GM23338 (cell line): Measurements from ENCODE around the gene NXN. TPM values are rescaled to one million over a fixed set of nuclear protein-coding genes. Genes with fewer than 3 reads are reported as not detected.

Experiments
- ATAC-seq: fragments of 200-7000 bp; cut with Tn5 transposase; 3 replicates; pipeline ENCODE4 v1.9.1; 2020
- DNase-seq: peaks from one replicate; pipeline ENCODE4 v3.0.0-alpha.2; 2015; ENCODE audit warnings: low spot score
- H2AFZ ChIP-seq: fragments of 200-600 bp; sonication (generic); 2 replicates; pipeline ENCODE4 v1.8.0; 2016; ENCODE audit warnings: antibody characterized with exemption, mild to moderate bottlenecking, moderate library complexity
- H3F3A ChIP-seq: fragments of 200-600 bp; sonication (generic); replicated peaks from 2 replicates; pipeline ENCODE4 v1.8.0; 2017; ENCODE audit warnings: antibody characterized with exemption, mixed run types, low read depth
- H3K27ac ChIP-seq: fragments of 200-600 bp; sonication (generic); 2 replicates; pipeline ENCODE4 v1.6.1; 2016; ENCODE audit warnings: low read depth
- H3K27me3 ChIP-seq: fragments of 200-600 bp; sonication (generic); 2 replicates; pipeline ENCODE4 v1.8.0; 2016; ENCODE audit warnings: mild to moderate bottlenecking, mixed run types, moderate library complexity; ENCODE audit not compliant: insufficient read depth
- H3K36me3 ChIP-seq: fragments of 200-600 bp; sonication (generic); 2 replicates; pipeline ENCODE4 v1.8.0; 2016; ENCODE audit warnings: mild to moderate bottlenecking; ENCODE audit not compliant: insufficient read depth
- H3K4me1 ChIP-seq: fragments of 200-600 bp; sonication (generic); 2 replicates; pipeline ENCODE4 v1.8.0; 2016; ENCODE audit warnings: mild to moderate bottlenecking, moderate library complexity; ENCODE audit not compliant: insufficient read depth
- H3K4me2 ChIP-seq: fragments of 200-600 bp; sonication (generic); 2 replicates; pipeline ENCODE4 v1.7.1; 2017; ENCODE audit warnings: mixed run types
- H3K4me3 ChIP-seq: fragments of 200-600 bp; sonication (generic); 2 replicates; pipeline ENCODE4 v1.6.1; 2016; ENCODE audit warnings: mixed run types
- H3K79me2 ChIP-seq: fragments of 200-600 bp; sonication (generic); replicated peaks from 2 replicates; pipeline ENCODE4 v1.8.0; 2017; ENCODE audit warnings: mild to moderate bottlenecking; ENCODE audit not compliant: insufficient read depth
- H3K9me2 ChIP-seq: fragments of 200-600 bp; sonication (generic); 2 replicates; pipeline ENCODE4 v1.8.0; 2017; ENCODE audit not compliant: insufficient read depth
- H4K20me1 ChIP-seq: fragments of 200-600 bp; sonication (generic); replicated peaks from 2 replicates; pipeline ENCODE4 v1.8.0; 2017; ENCODE audit warnings: mild to moderate bottlenecking; ENCODE audit not compliant: insufficient read depth
- H3K27ac Mint-ChIP-seq: 2 replicates; pipeline ENCODE4 v1.8.0; 2020; ENCODE audit warnings: inconsistent platforms, mild to moderate bottlenecking, moderate library complexity, mixed read lengths
- H3K27me3 Mint-ChIP-seq: 3 replicates; pipeline ENCODE4 v1.8.0; 2022; ENCODE audit warnings: low read depth, mild to moderate bottlenecking, moderate library complexity, mixed read lengths, inconsistent platforms; ENCODE audit not compliant: insufficient read depth, poor library complexity
- H3K36me3 Mint-ChIP-seq: 3 replicates; pipeline ENCODE4 v1.8.0; 2021; ENCODE audit warnings: low read depth, mild to moderate bottlenecking, inconsistent platforms, moderate library complexity, mixed read lengths
- H3K4me1 Mint-ChIP-seq: 3 replicates; pipeline ENCODE4 v1.8.0; 2020; ENCODE audit warnings: mild to moderate bottlenecking, inconsistent platforms, mixed read lengths
- H3K4me3 Mint-ChIP-seq: 3 replicates; pipeline ENCODE4 v1.8.0; 2021; ENCODE audit warnings: moderate library complexity, mild to moderate bottlenecking, inconsistent platforms, mixed read lengths
- H3K9me3 Mint-ChIP-seq: 3 replicates; pipeline ENCODE4 v1.8.0; 2020; ENCODE audit warnings: moderate library complexity, mild to moderate bottlenecking, inconsistent platforms, mixed read lengths
- CREB1 ChIP-seq: fragments of 250-450 bp; sonication (Bioruptor Pico); IDR thresholded peaks from 2 replicates; pipeline ENCODE4 v1.5.0; 2020; ENCODE audit warnings: low read depth, mild to moderate bottlenecking, moderate library complexity
- CTCF ChIP-seq, 2 experiments: fragments of 200-600 bp in 1 of 2; sonication (generic) in 1 of 2; conservative IDR thresholded peaks; 2 replicates each; pipeline versions ENCODE4 v1.5.1 to v1.6.1; 2016 to 2017; ENCODE audit warnings: antibody characterized with exemption in 2 of 2, low read depth in 2 of 2, mild to moderate bottlenecking in 2 of 2, moderate library complexity in 1 of 2
- EZH2 ChIP-seq: fragments of 200-600 bp; sonication (generic); IDR thresholded peaks from one replicate; pipeline ENCODE4 v1.8.0; 2017; ENCODE audit warnings: antibody characterized with exemption, mild to moderate bottlenecking, low read depth; ENCODE audit not compliant: unreplicated experiment
- EZH2phosphoT487 ChIP-seq: fragments of 200-600 bp; sonication (generic); IDR thresholded peaks from one replicate; pipeline ENCODE4 v1.8.1; 2018; ENCODE audit warnings: antibody characterized with exemption; ENCODE audit not compliant: unreplicated experiment
- JUNB ChIP-seq: IDR thresholded peaks from one replicate; pipeline ENCODE4 v1.6.1; 2016; ENCODE audit warnings: antibody characterized with exemption; ENCODE audit not compliant: unreplicated experiment
- NANOG ChIP-seq: IDR thresholded peaks from 2 replicates; pipeline ENCODE4 v1.6.1; 2016; ENCODE audit warnings: antibody characterized with exemption, borderline replicate concordance
- POLR2AphosphoS5 ChIP-seq: IDR thresholded peaks from 2 replicates; pipeline ENCODE4 v1.6.1; 2016; ENCODE audit warnings: antibody characterized with exemption, low read depth
- REST ChIP-seq: IDR thresholded peaks from one replicate; pipeline ENCODE4 v1.6.1; 2018; ENCODE audit warnings: antibody characterized with exemption; ENCODE audit not compliant: unreplicated experiment
- STAT1 ChIP-seq: IDR thresholded peaks from one replicate; pipeline ENCODE4 v1.6.1; 2016; ENCODE audit warnings: antibody characterized with exemption; ENCODE audit not compliant: unreplicated experiment
- ZNF114 ChIP-seq: fragments of 250-450 bp; sonication (Bioruptor Pico); IDR thresholded peaks from 2 replicates; pipeline ENCODE4 v1.5.0; 2020; ENCODE audit warnings: mild to moderate bottlenecking, moderate library complexity
- ZNF331 ChIP-seq: fragments of 250-450 bp; sonication (Bioruptor Pico); IDR thresholded peaks from 2 replicates; pipeline ENCODE4 v1.5.0; 2020; ENCODE audit warnings: low read depth, mild to moderate bottlenecking, moderate library complexity
- polyA plus RNA-seq: library from polyadenylated mRNA; unstranded; fragments of >200 nt; fragmentation: Nextera tagmentation; extraction: Ambion mirVana; gene quantifications from 2 replicates; pipeline ENCODE4 v1.2.1, GENCODE V29; 2016
- total RNA-seq: library from RNA; depleted of rRNA; stranded (reverse); fragments of >200 nt; shearing (Covaris generic); gene quantifications from 2 replicates; pipeline ENCODE4 v1.2.3, GENCODE V29; 2014

Gene NXN
- total and polyA plus RNA-seq, 2 experiments from 2014 or later, result 31.8 to 105 TPM

- Histone ChIP-seq H3K27me3 (no peaks in the 10 kb centered on the region), H3K4me1 (peaks cover 6% of the 10 kb centered on the region; the same call in 1 of the 2 replicates), H3K79me2 (peaks cover 90% of the 10 kb centered on the region), H3F3A (0 out of 2 replicates have a peak, but pooled peaks cover 2% of the 10 kb centered on the region), H3K27ac (no peak overlapping the region), H3K9me2 (no peaks in the 10 kb centered on the region), H3K4me2 (no peak overlapping the region), H4K20me1 (peaks cover 3% of the 10 kb centered on the region; the same call in 1 of the 2 replicates), H3K4me3 (no peak overlapping the region), H3K36me3 (no peaks in the 10 kb centered on the region), H2AFZ (no peak overlapping the region)
- no peak for DNase-seq
- Mint-ChIP-seq H3K4me1 (peaks cover 11% of the 10 kb centered on the region), H3K27ac (no peak overlapping the region), H3K36me3 (peaks cover 11% of the 10 kb centered on the region), H3K4me3 (no peak overlapping the region), H3K9me3 (peaks cover 4% of the 10 kb centered on the region; the same call in 2 of the 3 replicates), H3K27me3 (peaks cover 3% of the 10 kb centered on the region)
- ATAC-seq, result no peak
- no peak for TF ChIP-seq JUNB
- TF ChIP-seq STAT1, result no peak
- TF ChIP-seq EZH2phosphoT487, result no peak
- no peak for TF ChIP-seq ZNF331 (CRISPR knock-in tag)
- TF ChIP-seq REST, result no peak
- TF ChIP-seq ZNF114 (CRISPR knock-in tag), result no peak
- TF ChIP-seq CTCF (conservative IDR thresholded peaks at IDR 0.05; ENCODE audit: low read depth in 2 of 2), result no peak
- TF ChIP-seq POLR2AphosphoS5, result no peak
- TF ChIP-seq EZH2, result no peak
- TF ChIP-seq CREB1 (CRISPR knock-in tag), result no peak
- TF ChIP-seq NANOG, result no peak
Measured at GRCh38 chr17:872855-873254, 106.7 kb downstream of the NXN start.
